ENCODE data around the gene CKB.
A peak's percentile ranks its signal among the peaks of the same experiment; 100 is the strongest.
"Not testable (repeated sequence)": the region's sequence is repeated elsewhere in the genome, so short reads cannot be mapped to it uniquely, and the experiment has no call there.

The CKB gene

GRCh38 chr14:103526247-103526913 is 3.8 kb upstream of the CKB start:
- DNase-seq (ENCODE audit: low read depth) = no peak

- DNase-seq (ENCODE audit: low read depth) = not testable (repeated sequence)
Observed at GRCh38 chr14:103525430-103526246, 3.0 kb upstream of the CKB start.

GRCh38 chr14:103524002-103524935 is 1.6 kb upstream of the CKB start:
- DNase-seq (ENCODE audit: low read depth) = no peak

GRCh38 chr14:103523575-103523954 is 935 bp upstream of the CKB start:
- no peak for DNase-seq (ENCODE audit: low read depth)

- no peak for DNase-seq (ENCODE audit: low read depth)
Observed at GRCh38 chr14:103521951-103522563, 573 bp downstream of the CKB start.

- DNase-seq (ENCODE audit: low read depth) = no peak
Observed at GRCh38 chr14:103521438-103521950, 1.1 kb downstream of the CKB start.

GRCh38 chr14:103520657-103521437 is 1.8 kb downstream of the CKB start:
- peak; percentile 21 for DNase-seq (ENCODE audit: low read depth)

- no peak for DNase-seq (ENCODE audit: low read depth)
Observed at GRCh38 chr14:103520269-103520656, 2.4 kb downstream of the CKB start.

- DNase-seq (ENCODE audit: low read depth) = no peak
Observed at GRCh38 chr14:103519837-103520212, 2.8 kb downstream of the CKB start.

- no peak for DNase-seq (ENCODE audit: low read depth)
Observed at GRCh38 chr14:103519043-103519836, 3.4 kb downstream of the CKB start.

- DNase-seq (ENCODE audit: low read depth) = peak; percentile 35
Observed at GRCh38 chr14:103518422-103519042, 4.1 kb downstream of the CKB start.

- no peak for DNase-seq (ENCODE audit: low read depth)
Observed at GRCh38 chr14:103517721-103518421, 4.8 kb downstream of the CKB start.

GRCh38 chr14:103517174-103517566 is 5.5 kb downstream of the CKB start:
- DNase-seq (ENCODE audit: low read depth) = no peak

GRCh38 chr14:103516426-103517173 is 6.0 kb downstream of the CKB start:
- DNase-seq (ENCODE audit: low read depth) = no peak

GRCh38 chr14:103514596-103515421 is 7.8 kb downstream of the CKB start:
- no peak for DNase-seq (ENCODE audit: low read depth)

GRCh38 chr14:103512701-103513611 is 9.7 kb downstream of the CKB start:
- no peak for DNase-seq (ENCODE audit: low read depth)

All from stimulated activated CD8-positive, alpha-beta memory T cell treated with anti-CD3 and anti-CD28 coated beads, Interleukin-7, amount 100 ng/mL, for 24 hours (primary cell).